SH-SY5Y (cell line): ENCODE measurements around the gene MAPK6.

Source experiments
- GATA2 ChIP-seq: IDR thresholded peaks from 2 replicates; pipeline ENCODE4 v1.6.1; 2011; ENCODE audit warnings: mild to moderate bottlenecking, low read depth, low read length
- GATA3 ChIP-seq: IDR thresholded peaks from 2 replicates; pipeline ENCODE4 v1.6.1; 2011; ENCODE audit warnings: low read depth, mild to moderate bottlenecking, low read length, moderate library complexity

- TF ChIP-seq GATA3 = no peak
- no peak for TF ChIP-seq GATA2
Measured at GRCh38 chr15:52023169-52023922, 4.3 kb downstream of the MAPK6 start.
